GM21717 (cell line): ENCODE data around the gene CASS4.
"Not testable (repeated sequence)": the region's sequence is repeated elsewhere in the genome, so short reads cannot be mapped to it uniquely, and the experiment has no call there.

Source experiments
- ATAC-seq: cut with Tn5 transposase; IDR thresholded peaks from one replicate; pipeline ENCODE4 v1.9.1; 2021; ENCODE audit warnings: mild to moderate bottlenecking, moderate library complexity; ENCODE audit not compliant: unreplicated experiment

The CASS4 gene

GRCh38 chr20:56411759-56412472, at the start of gene CASS4:
Gene CASS4, plus strand, starts transcription at chr20:56412260. Its CDS starts 199 bp downstream, at chr20:56412459.
- peak; percentile 49 for ATAC-seq

- ATAC-seq: no peak
Observed at GRCh38 chr20:56362833-56363413, 49.1 kb upstream of the CASS4 start.

GRCh38 chr20:56363491-56363890, 48.6 kb upstream of the CASS4 start:
- ATAC-seq: no peak

DNA sequence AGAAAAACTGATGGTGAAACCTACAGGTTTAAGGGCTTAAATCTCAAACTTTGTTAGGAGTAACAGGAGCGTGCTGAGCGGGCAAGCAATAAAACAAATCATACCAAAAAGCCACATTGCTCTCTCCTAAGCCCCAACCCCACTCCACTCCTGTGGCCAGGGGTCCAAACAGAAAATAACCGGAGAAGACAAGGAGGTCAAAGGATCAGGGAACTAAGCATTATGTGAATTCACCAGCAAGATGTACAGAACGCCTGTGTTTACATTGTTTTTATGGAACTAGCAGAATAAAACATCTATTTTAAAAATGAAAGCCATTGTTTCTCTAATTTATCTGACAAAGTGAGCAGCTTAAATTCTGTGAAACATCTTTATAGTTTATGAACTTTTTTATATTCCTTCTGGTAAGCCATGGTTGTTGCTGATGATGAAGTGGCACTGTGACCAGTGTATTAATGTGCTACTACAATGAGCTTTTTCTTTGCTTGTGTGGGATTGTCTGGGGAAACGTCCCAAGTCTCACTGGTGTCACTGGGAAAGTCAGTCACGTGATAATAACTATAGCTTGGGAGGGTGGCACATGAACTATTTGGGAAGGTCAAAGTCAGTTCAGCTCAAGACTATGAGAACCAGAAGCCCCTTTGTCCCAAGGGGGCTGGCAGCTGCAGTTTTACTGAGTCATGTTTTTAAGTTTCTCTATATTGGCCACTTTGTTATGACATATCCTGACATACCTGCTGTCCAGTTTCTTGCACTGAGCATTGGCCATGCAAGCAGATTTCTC, 43.5 kb upstream of the CASS4 start:
- ATAC-seq: no peak

DNA sequence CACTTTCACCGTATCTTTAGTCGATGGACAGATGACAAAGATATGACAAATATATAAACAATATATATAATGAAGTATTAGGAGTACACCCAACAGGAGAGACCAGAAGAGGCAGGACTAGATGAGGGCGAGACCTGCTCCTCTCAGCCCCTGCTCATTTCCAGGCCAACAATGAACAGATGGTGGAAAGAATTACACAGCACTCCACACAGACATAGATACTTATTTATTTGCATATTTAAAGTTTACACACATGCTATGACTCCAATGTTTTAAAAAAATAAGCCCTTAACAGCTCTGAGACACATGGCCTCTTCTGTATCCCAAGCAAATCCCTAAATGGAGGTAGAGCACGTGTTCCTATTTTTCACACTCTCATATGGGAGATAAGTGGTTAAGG, 42.9 kb upstream of the CASS4 start:
- ATAC-seq: no peak

- ATAC-seq: no peak
Observed at GRCh38 chr20:56371977-56372376, 40.1 kb upstream of the CASS4 start.

- ATAC-seq: no peak
Observed at GRCh38 chr20:56372850-56373249, 39.2 kb upstream of the CASS4 start.

DNA sequence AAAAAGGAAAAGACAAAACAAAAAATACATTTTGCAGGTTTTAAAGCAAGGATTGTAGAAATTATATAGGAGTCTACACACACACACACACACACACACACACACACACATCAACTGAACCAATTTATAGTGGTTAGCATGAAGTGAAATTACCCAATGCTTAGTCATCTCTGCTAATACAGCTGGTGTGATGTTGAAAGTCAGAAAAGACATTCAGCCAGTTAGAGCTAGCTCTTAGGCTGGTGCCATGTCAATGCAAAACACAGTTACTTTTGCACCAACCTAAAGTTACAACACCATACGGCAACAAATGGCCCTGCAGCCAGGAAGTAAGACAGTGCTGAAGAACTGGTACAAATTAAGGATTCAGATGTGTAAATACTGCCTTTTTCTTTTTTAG, 38.1 kb upstream of the CASS4 start:
- peak; percentile 61 for ATAC-seq

DNA sequence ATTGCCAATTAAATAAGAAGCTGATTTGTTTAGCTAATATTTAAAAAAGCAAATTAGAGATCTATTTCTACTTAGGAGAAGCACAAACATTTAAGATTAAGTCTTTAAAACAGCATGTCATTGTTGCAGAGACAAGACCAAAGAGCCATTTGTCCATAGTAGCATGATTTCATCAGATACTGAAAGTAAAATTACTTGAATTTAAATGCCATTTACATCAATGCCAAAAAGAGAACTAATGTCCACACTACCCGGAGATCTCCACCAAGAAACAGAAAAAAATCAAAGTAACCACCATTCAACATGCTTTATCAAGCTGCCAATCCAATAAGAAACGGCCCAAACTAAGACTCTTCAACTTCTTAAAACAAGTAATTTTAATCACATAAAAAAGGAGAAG, 35.7 kb upstream of the CASS4 start:
- ATAC-seq: no peak

DNA sequence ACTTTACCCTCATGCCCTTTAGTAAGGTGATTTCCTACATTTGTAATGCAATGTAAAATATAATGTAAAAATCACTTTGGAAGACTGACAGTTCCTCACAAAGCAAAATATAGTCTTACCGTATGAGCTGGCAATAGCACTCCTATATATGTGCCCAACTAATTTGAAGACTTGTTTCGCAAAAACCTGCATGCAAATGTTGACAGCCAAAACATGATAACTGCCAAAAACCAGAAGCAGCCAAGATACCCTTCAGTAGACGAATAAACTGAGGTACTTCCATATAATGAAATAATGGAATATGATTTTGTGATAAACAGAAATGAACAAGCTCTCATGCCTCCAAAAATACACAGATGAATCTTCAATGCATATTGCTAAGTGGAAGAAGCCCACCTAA, 33.7 kb upstream of the CASS4 start:
- no peak for ATAC-seq

DNA sequence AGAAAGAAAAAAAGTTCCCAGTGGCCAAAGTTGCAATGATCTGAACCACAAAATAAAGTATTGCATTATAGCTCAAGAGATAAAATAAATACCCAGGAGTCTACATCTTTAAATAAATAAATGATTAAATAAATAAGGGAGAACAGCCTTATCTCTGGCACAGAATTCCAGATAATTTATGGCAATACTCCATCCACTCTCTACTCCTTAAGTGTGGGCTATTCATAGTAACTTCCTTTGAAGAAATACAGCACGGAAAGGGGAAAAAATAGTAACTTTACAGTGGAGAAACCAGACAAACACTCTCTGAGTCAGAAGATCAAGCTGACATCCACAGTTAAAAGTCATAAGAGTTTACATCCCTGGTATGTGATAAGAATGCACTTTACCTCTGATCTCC, 31.7 kb upstream of the CASS4 start:
- ATAC-seq: no peak

DNA sequence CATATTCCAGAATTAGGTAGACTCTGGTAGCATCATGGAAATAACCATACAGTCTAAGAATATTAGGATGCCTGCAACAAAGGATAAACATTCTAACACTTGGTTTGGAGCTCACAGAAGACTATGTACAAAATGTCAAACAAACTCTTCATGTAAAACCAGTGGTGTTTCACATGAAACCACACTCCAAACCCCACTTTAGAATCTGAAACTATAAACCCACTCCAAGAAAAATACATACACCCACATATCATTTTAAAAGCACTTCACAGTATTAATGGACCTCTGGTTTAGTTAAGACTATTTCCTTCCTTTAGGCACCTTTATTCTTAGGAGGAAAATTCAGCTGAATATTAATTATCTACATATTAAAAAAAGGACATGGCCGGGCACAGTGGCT, 30.6 kb upstream of the CASS4 start:
- no peak for ATAC-seq

- no peak for ATAC-seq
Observed at GRCh38 chr20:56382696-56383095, 29.4 kb upstream of the CASS4 start.

DNA sequence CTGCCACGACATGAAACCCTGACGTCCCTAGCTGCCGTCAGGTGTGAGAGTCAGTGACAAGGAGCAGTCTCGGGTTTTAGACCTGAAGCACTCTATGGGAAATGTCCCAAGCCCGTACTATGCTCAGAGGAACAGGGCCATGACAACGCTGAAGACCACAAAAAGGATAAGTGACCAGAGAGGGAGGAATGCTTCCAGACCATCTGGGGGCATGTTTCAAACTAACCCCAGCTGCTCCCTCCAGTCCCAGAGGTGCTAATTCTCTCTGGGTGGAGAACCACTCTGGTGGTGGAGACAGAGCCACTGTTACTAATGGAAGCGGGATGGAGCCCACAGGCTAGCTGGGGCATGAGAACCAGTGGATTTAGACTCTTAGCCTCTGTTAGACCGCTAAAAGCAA, 28.7 kb upstream of the CASS4 start:
- no peak for ATAC-seq

- no peak for ATAC-seq
Observed at GRCh38 chr20:56385130-56385529, 26.9 kb upstream of the CASS4 start.

- ATAC-seq: no peak
Observed at GRCh38 chr20:56386219-56386618, 25.8 kb upstream of the CASS4 start.

DNA sequence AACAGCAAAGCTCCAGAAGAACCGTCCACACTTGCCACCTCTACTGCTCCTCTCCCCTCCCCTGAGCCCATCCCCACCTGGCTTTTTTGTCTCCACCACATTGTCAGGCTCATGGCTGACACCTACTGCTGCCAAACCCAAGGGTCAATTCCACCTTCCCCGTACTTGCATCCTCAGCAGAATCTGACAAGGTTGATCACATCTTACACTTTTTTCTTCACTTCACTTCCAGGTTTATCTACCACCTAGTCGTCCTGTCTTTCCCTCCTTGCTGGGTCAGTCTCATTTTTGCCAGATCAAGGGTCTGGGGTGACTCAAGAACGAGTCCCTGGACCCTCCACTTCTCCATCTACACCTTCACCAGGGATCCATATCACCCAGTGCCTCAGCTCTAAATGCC, 23.2 kb upstream of the CASS4 start:
- no peak for ATAC-seq

DNA sequence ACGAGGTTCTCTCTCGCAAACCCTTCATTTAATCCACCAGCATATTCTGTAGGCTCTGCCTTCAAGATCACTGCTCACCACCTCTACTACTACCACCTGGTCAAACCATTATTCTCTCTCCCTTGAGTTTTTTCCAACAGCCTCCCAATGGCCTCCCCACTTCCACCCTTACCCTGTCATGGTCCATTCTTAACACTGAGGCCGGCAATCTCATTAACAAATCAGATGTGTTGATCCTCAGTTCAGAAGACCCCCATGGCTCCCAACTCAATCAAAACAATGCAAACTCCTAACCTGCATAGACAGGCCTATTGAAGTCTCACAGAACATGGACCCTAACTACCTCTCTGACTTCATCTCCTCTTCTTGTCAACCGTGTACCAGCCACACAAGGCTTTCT, 22.3 kb upstream of the CASS4 start:
- no peak for ATAC-seq

DNA sequence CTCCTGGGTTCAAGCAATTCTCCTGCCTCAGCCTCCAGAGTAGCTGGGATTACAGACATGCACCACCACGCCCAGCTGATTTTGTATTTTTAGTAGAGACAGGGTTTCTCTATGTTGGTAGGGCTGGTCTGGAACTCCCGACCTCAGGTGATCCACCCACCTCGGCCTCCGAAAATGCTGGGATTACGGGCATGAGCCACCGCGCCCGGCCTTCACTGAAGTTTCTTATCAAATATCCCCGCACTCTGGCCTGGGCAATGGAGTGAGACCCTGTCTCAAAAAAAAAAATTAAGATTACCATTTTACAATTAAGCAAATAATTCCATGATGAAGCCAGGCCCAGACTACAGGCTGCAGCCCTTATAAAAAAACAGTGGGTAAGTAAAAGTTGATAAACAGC, 21.7 kb upstream of the CASS4 start:
- not testable (repeated sequence) for ATAC-seq

DNA sequence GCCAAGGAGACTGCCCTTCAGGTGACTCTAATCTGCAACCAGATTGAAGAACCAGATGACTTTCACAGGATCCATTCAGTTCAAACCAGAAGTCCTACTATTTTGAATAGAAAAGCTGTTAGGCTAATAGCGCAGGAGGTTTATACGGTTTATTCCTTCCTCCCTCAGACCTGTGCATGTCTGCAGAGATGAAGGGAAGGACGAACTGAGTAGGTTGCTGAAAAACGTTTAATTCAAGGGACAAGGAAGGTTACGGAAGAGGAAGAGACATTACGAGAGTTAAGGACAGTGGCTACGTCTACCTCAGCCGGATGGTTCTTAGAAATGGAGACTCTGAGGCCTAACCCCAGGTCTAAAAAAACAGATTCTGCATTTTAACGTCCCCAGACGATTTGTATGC, 21.0 kb upstream of the CASS4 start:
- no peak for ATAC-seq

- ATAC-seq: peak; percentile 41
Observed at GRCh38 chr20:56391596-56392131, 20.4 kb upstream of the CASS4 start.
